ENCODE results near the gene RAB11FIP3. TPM values are rescaled to one million over a fixed set of nuclear protein-coding genes. Genes with fewer than 3 reads are reported as not detected.

The RAB11FIP3 gene
- total and polyA plus RNA-seq, 9 of the 15 experiments (the other 6 are each of a cell fraction or from before 2014, with no cell fraction given), result 0.46 to 13.1 (median 4.3) TPM

- ATAC-seq (peak; percentile 4; the same call in 1 of the 3 replicates), FAIRE-seq (peak; percentile 60), DNase-seq (ENCODE audit: extremely low read depth in 1 of 4, low spot score in 3 of 4) (peak in 1 of 4 experiments; percentile 68)
- peak overlapping the region; percentile 60 to 95 for H3K9ac ChIP-seq (ENCODE audit: insufficient read depth in 1 of 2, low read depth in 2 of 2, low read length in 2 of 2)
- no TSS peak for BruUV-seq (replicated peaks)
- no peaks in the 10 kb centered on the region for H3K9me3 ChIP-seq (replicated peaks; ENCODE audit: control insufficient read depth, insufficient read depth, low read depth, low read length)
- ChIA-PET CTCF (ENCODE audit: low intra/inter-chr PET ratio) (interaction anchor here (0.6 to 0.7 kb wide), 2 partner anchors 28 to 265 kb away, joined by 3 read pairs; no protein-coding TSS in a partner anchor), POLR2A (interaction anchor here (0.5 to 1.5 kb wide), 5 partner anchors 10 to 97 kb away, joined by 3 to 5 read pairs (median 4); partner anchors contain the start of gene RAB11FIP3)
- H2AFZ ChIP-seq (ENCODE audit: low read depth, low read length), result no peak overlapping the region
- 41% methylated on average over 23 of the region's 24 CpGs for WGBS (ENCODE audit: insufficient coverage, low coverage, missing lambda C conversion rate)
- H3K9me1 ChIP-seq (ENCODE audit: control insufficient read depth, insufficient read depth, low read length), result no peaks in the 10 kb centered on the region
- H3K36me3 ChIP-seq (ENCODE audit: control insufficient read depth, insufficient read depth, low read length), result peaks cover 24% of the 10 kb centered on the region
- peaks cover 29 to 66% of the 10 kb centered on the region in 2 experiments for H3K4me1 ChIP-seq (replicated peaks in 1 of 2; ENCODE audit: control insufficient read depth in 2 of 2, insufficient read depth in 2 of 2, low read length in 2 of 2)
- no peaks in the 10 kb centered on the region for H4K20me1 ChIP-seq (replicated peaks; ENCODE audit: control insufficient read depth, insufficient read depth, low read length)
- peak overlapping the region; percentile 86 for H3K4me2 ChIP-seq (ENCODE audit: insufficient read depth, low read length)
- H3K27me3 ChIP-seq (ENCODE audit: control insufficient read depth in 2 of 2, insufficient read depth in 2 of 2, low read length in 2 of 2), result no peaks in the 10 kb centered on the region
- in situ Hi-C loops (cut with MboI) (loop anchor here (10.0 kb wide), 1 partner anchor 276 kb away; the partner anchor contains the start of gene RHBDL1), intact Hi-C loops (cut with micrococcal nuclease) (loop anchor here (5.0 to 10.0 kb wide), 3 partner anchors 86 to 284 kb away; partner anchors contain the start of genes JMJD8, RHOT2 and STUB1)
- peaks cover 65% of the 10 kb centered on the region for H3K79me2 ChIP-seq (ENCODE audit: control insufficient read depth, insufficient read depth, low read length)
- peak overlapping the region; percentile 79 for H3K27ac ChIP-seq (ENCODE audit: extremely low read depth, low read depth, low read length)
- H3K4me3 ChIP-seq, result peak overlapping the region; percentile 70
- TF ChIP-seq HIVEP1 (CRISPR knock-in tag; IDR thresholded peaks at IDR 0.05) (no peak), PML (IDR thresholded peaks at IDR 0.05; ENCODE audit: low read length) (no peak), SIX5 (IDR thresholded peaks at IDR 0.05; ENCODE audit: borderline replicate concordance in 1 of 2, insufficient read depth in 1 of 2, low read depth in 1 of 2, low read length in 2 of 2) (0 out of 4 replicates have a peak, but pooled peaks of 1 of the 2 experiments have one; percentile 13), FOXJ2 (tag; IDR thresholded peaks at IDR 0.05) (no peak), TAF15 (IDR thresholded peaks at IDR 0.05; ENCODE audit: low read depth, low read length) (no peak), SMC3 (conservative IDR thresholded peaks at IDR 0.05; ENCODE audit: insufficient read depth, low read depth, low read length) (no peak), MTA3 (IDR thresholded peaks at IDR 0.05; ENCODE audit: borderline replicate concordance) (no peak), CTCFL (IDR thresholded peaks at IDR 0.05; ENCODE audit: borderline replicate concordance, insufficient read depth, low read depth, low read length, poor library complexity, severe bottlenecking) (no peak), ZNF75A (CRISPR knock-in tag; IDR thresholded peaks at IDR 0.05) (no peak), SRSF3 (IDR thresholded peaks at IDR 0.05; ENCODE audit: insufficient read depth, low read length) (no peak), HNRNPL (IDR thresholded peaks at IDR 0.05; ENCODE audit: low read depth, low read length) (no peak), MCM7 (IDR thresholded peaks at IDR 0.05) (no peak), POLR3G (IDR thresholded peaks at IDR 0.05; ENCODE audit: extremely low read depth, insufficient read length, insufficient replicate concordance) (no peak), SRSF9 (IDR thresholded peaks at IDR 0.05; ENCODE audit: borderline replicate concordance, low read depth, low read length) (no peak), RBBP5 (IDR thresholded peaks at IDR 0.05; ENCODE audit: borderline replicate concordance, insufficient read depth, low read length, poor library complexity, severe bottlenecking) (no peak), ZNF280B (CRISPR knock-in tag; IDR thresholded peaks at IDR 0.05) (no peak), ZNF316 (IDR thresholded peaks at IDR 0.05) (no peak), CXXC5 (CRISPR knock-in tag; IDR thresholded peaks at IDR 0.05) (0 out of 2 replicates have a peak, but pooled peaks have one; percentile 20)
Measured at GRCh38 chr16:398561-399339, 26.7 kb upstream of the RAB11FIP3 start.

All from K562 (cell line).